Activated CD8-positive, alpha-beta T cell treated with anti-CD3 and anti-CD28 coated beads for 36 hours (primary cell): Measurements from ENCODE around the gene SLC30A3. TPM values are rescaled to one million over a fixed set of nuclear protein-coding genes. Genes with fewer than 3 reads are reported as not detected.

Source experiments
- ATAC-seq: fragments of 200-7000 bp; cut with Tn5 transposase; one replicate; pipeline ENCODE4 v1.10.0; 2021; ENCODE audit warnings: mild to moderate bottlenecking, moderate library complexity
- CTCF ChIA-PET: fragments of 350-600 bp; sonication (Branson Sonifier 250); formaldehyde crosslinking; loops from one replicate; lab custom pipeline; 2021; ENCODE audit warnings: antibody characterized with exemption; lab: Charles Lee
- POLR2A ChIA-PET: fragments of 350-600 bp; sonication (Branson Sonifier 250); formaldehyde crosslinking; loops from one replicate; lab custom pipeline; 2021; ENCODE audit warnings: antibody characterized with exemption; lab: Charles Lee
- DNase-seq: peaks from one replicate; pipeline ENCODE4 v3.0.0-alpha.2; 2020
- H3K27ac Mint-ChIP-seq: one replicate; pipeline ENCODE4 v1.8.0; 2021; ENCODE audit warnings: mild to moderate bottlenecking, mixed read lengths
- H3K27me3 Mint-ChIP-seq: one replicate; pipeline ENCODE4 v1.8.0; 2021; ENCODE audit warnings: mixed read lengths
- H3K36me3 Mint-ChIP-seq: one replicate; pipeline ENCODE4 v1.8.0; 2021; ENCODE audit warnings: low read depth, mixed read lengths
- H3K4me1 Mint-ChIP-seq: one replicate; pipeline ENCODE4 v1.8.0; 2021; ENCODE audit warnings: low read depth, mixed read lengths
- H3K4me3 Mint-ChIP-seq: one replicate; pipeline ENCODE4 v1.8.0; 2021; ENCODE audit warnings: mild to moderate bottlenecking, moderate library complexity, mixed read lengths
- H3K9me3 Mint-ChIP-seq: one replicate; pipeline ENCODE4 v1.8.0; 2021; ENCODE audit warnings: mixed read lengths
- CTCF ChIP-seq: fragments of 200-600 bp; IDR thresholded peaks from one replicate; pipeline ENCODE4 v1.8.0; 2022; ENCODE audit warnings: antibody characterized with exemption, mild to moderate bottlenecking
- intact Hi-C: fragments of 100-400 bp; cut with micrococcal nuclease; formaldehyde crosslinking; loops from one replicate; pipeline ENCODE4 v1.10.0; 2022
- total RNA-seq, 2 experiments: library from RNA; stranded (reverse); gene quantifications; one replicate each; pipeline ENCODE4 v1.2.3, GENCODE V29; 2021

The SLC30A3 gene
- total RNA-seq, 2 experiments from 2014 or later = 0.32 to 0.43 TPM

- H3K4me1 Mint-ChIP-seq = no peaks in the 10 kb centered on the region
- intact Hi-C loops = no loop called here
- DNase-seq (no peak), ATAC-seq (no peak)
- H3K4me3 Mint-ChIP-seq = no peak overlapping the region
- TF ChIP-seq CTCF = no peak
- no peak overlapping the region for H3K27ac Mint-ChIP-seq
- peaks cover 12% of the 10 kb centered on the region for H3K27me3 Mint-ChIP-seq
- H3K36me3 Mint-ChIP-seq = no peaks in the 10 kb centered on the region
- H3K9me3 Mint-ChIP-seq = no peaks in the 10 kb centered on the region
- POLR2A ChIA-PET = no interaction called here
- CTCF ChIA-PET = interaction anchor here (1.4 to 7.7 kb wide), 4 partner anchors 8 to 40 kb away, joined by 4 to 59 read pairs (median 13); partner anchors contain the start of gene TRIM54
These were observed 25.8 kb upstream of the SLC30A3 start for GRCh38 chr2:27288610-27289009.

GRCh38 chr2:27285481-27285880 lies 22.6 kb upstream of the SLC30A3 start:
- H3K4me1 Mint-ChIP-seq = no peaks in the 10 kb centered on the region
- no peaks in the 10 kb centered on the region for H3K9me3 Mint-ChIP-seq
- ATAC-seq (no peak), DNase-seq (no peak)
- peaks cover 6% of the 10 kb centered on the region for H3K27me3 Mint-ChIP-seq
- ChIA-PET POLR2A (no interaction called here), CTCF (interaction anchor here (3.5 kb wide), 1 partner anchor 17 kb away, joined by 19 read pairs; no protein-coding TSS in a partner anchor)
- H3K27ac Mint-ChIP-seq = no peak overlapping the region
- H3K36me3 Mint-ChIP-seq = no peaks in the 10 kb centered on the region
- TF ChIP-seq CTCF = no peak
- H3K4me3 Mint-ChIP-seq = no peak overlapping the region
- intact Hi-C loops = no loop called here

- Mint-ChIP-seq H3K4me3 (no peak overlapping the region), H3K4me1 (peaks cover under 1% of the 10 kb centered on the region), H3K27me3 (peaks cover 6% of the 10 kb centered on the region), H3K27ac (no peak overlapping the region), H3K9me3 (no peaks in the 10 kb centered on the region), H3K36me3 (no peaks in the 10 kb centered on the region)
- DNase-seq = no peak
- no peak for ATAC-seq
- ChIA-PET CTCF (interaction anchor here (7.4 kb wide), 1 partner anchor 18 kb away, joined by 100 read pairs; no protein-coding TSS in a partner anchor), POLR2A (no interaction called here)
- TF ChIP-seq CTCF = no peak
- intact Hi-C loops = loop anchor here (5.0 kb wide), 2 partner anchors 188 to 323 kb away; no protein-coding TSS in a partner anchor
These were observed 22.1 kb upstream of the SLC30A3 start for GRCh38 chr2:27284996-27285395.

GRCh38 chr2:27282892-27283291 lies 20.0 kb upstream of the SLC30A3 start:
- ChIA-PET CTCF (interaction anchor here (1.2 to 7.4 kb wide), 7 partner anchors 8 to 186 kb away, joined by 3 to 122 read pairs (median 59); no protein-coding TSS in a partner anchor), POLR2A (interaction anchor here (0.9 to 2.2 kb wide), 5 partner anchors 10 to 61 kb away, joined by 3 to 6 read pairs (median 4); no protein-coding TSS in a partner anchor)
- intact Hi-C loops = loop anchor here (5.0 kb wide), 2 partner anchors 186 to 321 kb away; no protein-coding TSS in a partner anchor
- no peaks in the 10 kb centered on the region for H3K36me3 Mint-ChIP-seq
- ATAC-seq = no peak
- peaks cover 4% of the 10 kb centered on the region for H3K27me3 Mint-ChIP-seq
- TF ChIP-seq CTCF = no peak
- H3K27ac Mint-ChIP-seq = no peak overlapping the region
- H3K4me1 Mint-ChIP-seq = peaks cover 6% of the 10 kb centered on the region
- no peaks in the 10 kb centered on the region for H3K9me3 Mint-ChIP-seq
- H3K4me3 Mint-ChIP-seq = no peak overlapping the region
- no peak for DNase-seq

GRCh38 chr2:27281855-27282559 lies 19.2 kb upstream of the SLC30A3 start, which contains the start of gene TRIM54:
Gene TRIM54, plus strand, starts transcription at chr2:27282429. Its CDS starts 303 bp downstream, at chr2:27282732.
- intact Hi-C loops = loop anchor here (2.0 to 5.0 kb wide), 3 partner anchors 33 to 320 kb away; no protein-coding TSS in a partner anchor
- Mint-ChIP-seq H3K36me3 (no peaks in the 10 kb centered on the region), H3K27ac (no peak within 1 kb of the TSS), H3K9me3 (no peaks in the 10 kb centered on the region), H3K27me3 (peaks cover 8% of the 10 kb centered on the region), H3K4me3 (no peak within 1 kb of the TSS), H3K4me1 (peaks cover 6% of the 10 kb centered on the region)
- no peak for TF ChIP-seq CTCF
- CTCF ChIA-PET = interaction anchor here (1.2 to 7.4 kb wide), 11 partner anchors 9 to 189 kb away, joined by 3 to 122 read pairs (median 27); no protein-coding TSS in a partner anchor
- DNase-seq = no peak
- ATAC-seq = no peak
- POLR2A ChIA-PET = interaction anchor here (1.7 to 2.2 kb wide), 3 partner anchors 11 to 62 kb away, joined by 4 to 6 read pairs (median 4); no protein-coding TSS in a partner anchor
